ENCODE results near the gene PKP4.

- TF ChIP-seq CTCF (IDR thresholded peaks at IDR 0.05): no peak
- no peak for TF ChIP-seq POLR2A (IDR thresholded peaks at IDR 0.05)
These were observed 13.1 kb upstream of the PKP4 start for GRCh38 chr2:158443606-158444005.
